ENCODE results near the gene SPDYA.
"Not testable (repeated sequence)": the region's sequence is repeated elsewhere in the genome, so short reads cannot be mapped to it uniquely, and the experiment has no call there.

Gene SPDYA

GRCh38 chr2:28810384-28811285 lies at the start of gene SPDYA:
Gene SPDYA (plus strand): TSS chr2:28810834. CDS start chr2:28816015, 5,181 bp downstream.
- DNase-seq = peak; percentile 83

DNA sequence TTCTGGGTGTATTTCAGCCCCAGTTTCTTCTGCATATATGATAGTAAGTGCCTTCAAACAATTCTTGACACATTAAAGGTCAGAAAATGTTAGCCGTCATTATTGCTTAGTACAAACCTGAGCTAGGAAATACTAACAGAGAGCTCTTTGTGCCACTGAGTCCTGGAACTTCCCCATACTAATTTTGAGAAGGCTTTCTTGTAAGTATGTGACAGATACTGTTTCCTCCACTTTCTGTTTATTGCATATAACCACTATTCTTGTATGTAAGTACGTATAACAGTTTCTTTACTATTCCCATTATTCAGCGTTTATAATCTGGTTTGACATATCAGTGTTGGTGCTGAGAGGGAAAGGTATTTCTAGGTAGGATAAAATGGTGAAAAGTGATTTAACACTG lies 49.2 kb upstream of the SPDYA start:
- DNase-seq = no peak

GRCh38 chr2:28764909-28765711 lies 45.5 kb upstream of the SPDYA start:
- DNase-seq = no peak

DNA sequence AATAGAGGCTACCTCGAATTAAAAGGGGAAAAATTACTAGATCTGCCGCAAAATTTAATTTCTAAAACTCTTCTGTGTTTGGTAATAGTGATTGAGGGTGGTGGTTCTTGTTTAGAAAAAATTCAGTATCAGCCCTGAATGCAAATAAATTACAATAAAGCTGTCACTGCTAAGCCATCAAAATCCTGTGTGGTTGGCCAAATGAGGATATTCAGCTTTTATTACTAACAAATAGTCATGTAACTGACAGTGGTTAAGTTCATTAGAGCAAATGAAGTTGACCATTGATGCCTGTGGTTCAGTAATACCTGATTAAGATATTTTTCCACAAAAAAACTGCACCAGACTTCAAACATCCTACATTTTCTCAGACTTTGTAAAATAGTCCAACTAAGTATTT lies 44.6 kb upstream of the SPDYA start:
- DNase-seq = no peak

GRCh38 chr2:28767337-28767736 lies 43.3 kb upstream of the SPDYA start:
- DNase-seq = no peak

- no peak for DNase-seq
Observed at GRCh38 chr2:28768422-28768821, 42.2 kb upstream of the SPDYA start.

DNA sequence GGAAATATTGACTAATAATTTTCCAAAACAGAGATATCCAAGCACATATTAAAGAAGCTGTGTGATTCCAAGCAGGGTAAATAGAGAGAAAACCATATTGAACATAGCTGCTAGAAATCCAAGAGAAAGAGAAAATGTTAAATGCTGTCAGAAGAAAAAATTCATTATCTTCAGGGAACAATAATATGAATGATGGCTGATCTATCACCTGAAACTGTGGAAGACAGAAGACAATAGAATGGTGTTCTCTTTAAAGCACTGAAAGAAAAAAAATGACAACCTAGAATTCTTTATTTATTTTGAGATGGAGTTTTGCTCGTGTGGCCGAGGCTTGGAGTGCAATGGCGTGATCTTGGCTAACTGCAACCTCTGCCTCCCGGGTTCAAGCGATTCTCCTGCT lies 41.7 kb upstream of the SPDYA start:
- DNase-seq = no peak

GRCh38 chr2:28772351-28772750 lies 38.3 kb upstream of the SPDYA start:
- DNase-seq = no peak

DNA sequence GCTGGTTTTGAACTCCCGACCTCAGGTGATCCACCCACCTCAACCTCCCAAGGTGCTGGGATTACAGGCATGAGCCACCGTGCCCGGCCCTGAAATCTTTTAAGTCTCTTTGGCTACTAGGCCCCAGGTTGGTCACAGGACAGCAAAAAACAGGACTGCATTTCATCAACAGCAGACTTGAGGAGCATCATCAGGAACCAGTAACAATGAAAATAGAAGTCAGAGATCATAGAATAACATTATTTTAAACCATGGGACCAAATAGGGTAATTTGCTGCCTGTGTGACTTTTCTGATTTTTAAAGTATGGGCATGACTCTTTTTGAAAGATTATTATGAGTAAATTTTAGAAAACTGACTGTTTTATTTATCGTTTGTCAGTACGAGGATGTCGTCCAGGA lies 34.2 kb upstream of the SPDYA start:
- no peak for DNase-seq

GRCh38 chr2:28778392-28778791 lies 32.2 kb upstream of the SPDYA start:
- no peak for DNase-seq

DNA sequence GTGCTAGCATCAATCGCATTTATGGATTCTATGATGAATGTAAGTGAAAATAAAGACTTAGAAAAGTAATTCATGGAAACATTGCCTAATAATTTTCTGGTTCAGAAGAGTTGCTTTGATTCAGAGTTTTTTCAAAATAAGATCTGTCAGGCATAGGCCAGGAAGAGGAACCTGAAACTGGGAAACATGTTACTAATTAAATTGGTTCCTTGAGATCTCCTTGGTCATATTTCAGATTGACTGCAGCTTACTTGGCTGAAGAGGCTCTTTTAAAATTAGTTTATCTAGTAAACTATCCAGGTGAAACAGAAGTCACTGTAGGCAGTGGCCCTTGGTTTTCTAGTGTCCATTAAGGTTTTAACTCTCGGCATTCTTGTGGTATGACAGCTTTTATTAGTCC lies 31.6 kb upstream of the SPDYA start:
- DNase-seq = no peak

GRCh38 chr2:28780496-28780895 lies 30.1 kb upstream of the SPDYA start:
- no peak for DNase-seq

GRCh38 chr2:28782423-28782822 lies 28.2 kb upstream of the SPDYA start:
- DNase-seq = no peak

GRCh38 chr2:28784570-28784969 lies 26.1 kb upstream of the SPDYA start:
- not testable (repeated sequence) for DNase-seq

DNA sequence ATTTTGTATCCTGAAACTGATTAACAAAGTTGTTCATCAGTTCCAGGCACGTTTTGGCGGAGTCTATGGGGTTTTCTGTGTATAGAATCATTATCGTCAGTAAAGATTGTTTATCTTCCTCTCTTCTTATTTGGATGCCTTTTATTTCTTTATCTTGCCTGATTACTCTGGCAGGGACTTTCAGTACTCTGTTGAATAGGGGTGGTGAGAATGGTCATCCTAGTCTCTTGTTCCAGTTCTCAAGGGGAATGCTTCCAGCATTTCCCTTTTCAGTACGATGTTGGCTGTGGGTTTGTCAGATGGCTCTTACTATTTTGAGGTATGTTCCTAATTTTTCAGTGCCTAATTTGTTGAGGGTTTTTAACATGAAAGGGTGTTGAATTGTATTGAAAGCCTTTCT lies 14.0 kb upstream of the SPDYA start:
- DNase-seq = no peak

DNA sequence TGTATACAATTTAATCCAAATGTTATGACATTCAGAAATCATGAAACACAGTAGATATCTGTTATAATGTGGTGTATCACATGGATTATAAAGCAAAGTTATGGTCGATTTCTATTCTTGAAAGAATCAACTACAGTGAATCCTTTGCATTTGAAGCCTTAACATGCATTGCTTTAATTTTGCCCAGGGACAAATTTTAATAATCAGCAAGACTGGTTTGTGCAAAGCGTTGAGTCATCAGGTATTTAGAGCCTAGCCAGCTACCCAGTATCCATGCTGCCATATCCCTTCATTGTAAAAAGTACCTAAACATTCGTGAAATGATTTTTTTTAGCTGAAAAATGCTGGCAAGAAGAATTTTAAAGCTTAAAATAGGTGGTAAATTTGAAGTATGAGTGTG lies 8.9 kb upstream of the SPDYA start:
- DNase-seq = no peak

DNA sequence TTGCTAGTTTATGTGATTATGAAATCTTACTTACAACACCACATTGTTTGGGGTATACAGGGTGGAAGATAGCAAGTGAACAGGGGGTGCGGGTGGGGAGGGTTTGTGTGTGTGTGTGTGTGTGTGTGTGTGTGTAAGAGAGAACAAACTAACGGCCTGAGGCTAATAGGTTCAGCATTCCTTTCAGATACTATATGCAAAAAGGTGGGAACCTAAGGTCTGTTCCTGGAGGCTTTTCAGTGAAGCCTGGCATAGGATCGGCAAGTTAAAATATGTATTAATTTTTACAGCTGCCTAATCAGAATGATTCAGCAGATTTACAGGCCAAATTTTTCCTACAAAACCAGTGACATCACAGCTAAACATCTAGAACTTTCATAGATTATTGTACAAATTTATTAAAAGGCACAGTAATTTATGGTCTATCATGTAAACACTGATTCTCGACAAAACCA lies 7.6 kb upstream of the SPDYA start:
- DNase-seq = no peak

DNA sequence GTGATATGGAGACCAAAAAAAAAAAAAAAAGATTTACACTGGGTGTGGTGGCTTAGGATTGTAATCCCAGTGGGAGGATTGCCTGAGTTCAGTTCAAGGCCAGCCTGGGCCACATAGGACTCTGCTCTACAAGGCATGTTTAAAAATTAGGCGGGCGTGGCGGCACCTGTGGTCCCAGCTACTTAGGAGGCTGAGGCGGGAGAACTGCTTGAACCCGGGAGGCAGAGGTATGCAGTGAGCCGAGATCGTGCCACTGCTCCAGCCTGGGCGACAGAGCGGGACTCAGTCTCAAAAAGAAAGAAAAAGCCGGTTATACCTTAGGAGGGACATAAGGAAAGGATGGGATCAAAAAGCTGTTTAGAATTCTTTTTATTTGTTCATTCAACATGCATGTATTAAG lies 707 bp upstream of the SPDYA start:
- no peak for DNase-seq

GRCh38 chr2:28818053-28818452 lies 7.4 kb downstream of the SPDYA start:
- DNase-seq = no peak

DNA sequence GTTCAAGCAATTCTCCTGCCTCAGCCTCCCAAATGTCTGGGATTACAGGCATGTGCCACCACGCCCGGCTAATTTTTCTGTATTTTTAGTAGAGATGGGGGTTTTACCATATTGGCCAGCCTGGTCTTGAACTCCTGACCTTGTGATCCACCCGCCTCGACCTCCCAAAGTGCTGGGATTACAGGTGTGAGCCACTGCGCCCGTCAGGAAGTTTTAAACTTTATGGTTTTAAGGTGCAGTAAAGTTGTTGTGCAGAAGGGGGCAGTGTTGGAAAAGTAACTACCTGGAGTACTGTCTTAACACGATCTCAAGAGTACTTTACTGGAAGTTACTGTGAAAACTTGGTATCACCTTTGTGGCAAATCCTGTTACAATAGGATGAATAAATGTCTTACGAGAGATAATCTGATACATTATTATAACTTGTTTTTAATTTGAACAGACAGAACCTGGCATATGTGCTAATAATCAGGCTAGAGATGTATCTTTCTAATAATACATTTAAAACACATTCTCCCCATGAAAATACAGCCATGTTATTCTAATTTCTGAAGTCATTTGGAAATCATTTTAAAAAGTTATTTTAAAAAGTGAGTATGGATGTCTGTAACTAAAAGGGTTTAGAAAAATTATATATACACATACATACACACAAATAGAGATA lies 10.8 kb downstream of the SPDYA start:
- DNase-seq = peak; percentile 82

DNA sequence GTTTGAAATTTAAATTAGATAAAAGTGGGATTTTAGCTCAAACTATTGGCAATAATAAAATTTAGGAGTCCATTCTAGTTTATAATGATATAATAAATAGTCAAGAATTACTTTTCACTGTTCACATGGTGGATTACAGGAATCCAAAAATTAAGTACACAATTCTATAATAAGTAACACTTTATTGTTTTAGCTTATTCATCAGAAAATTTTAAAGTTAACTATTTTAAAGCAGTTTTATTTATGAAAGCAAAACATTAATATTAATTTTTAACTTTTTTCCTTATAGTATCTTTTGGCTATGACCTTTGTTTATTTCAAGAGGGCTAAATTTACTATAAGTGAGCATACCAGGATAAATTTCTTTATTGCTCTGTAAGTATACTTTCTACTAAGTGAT lies 11.4 kb downstream of the SPDYA start:
- no peak for DNase-seq

GRCh38 chr2:28824207-28824606 lies 13.6 kb downstream of the SPDYA start:
- no peak for DNase-seq

- no peak for DNase-seq
Observed at GRCh38 chr2:28824870-28825269, 14.2 kb downstream of the SPDYA start.

DNA sequence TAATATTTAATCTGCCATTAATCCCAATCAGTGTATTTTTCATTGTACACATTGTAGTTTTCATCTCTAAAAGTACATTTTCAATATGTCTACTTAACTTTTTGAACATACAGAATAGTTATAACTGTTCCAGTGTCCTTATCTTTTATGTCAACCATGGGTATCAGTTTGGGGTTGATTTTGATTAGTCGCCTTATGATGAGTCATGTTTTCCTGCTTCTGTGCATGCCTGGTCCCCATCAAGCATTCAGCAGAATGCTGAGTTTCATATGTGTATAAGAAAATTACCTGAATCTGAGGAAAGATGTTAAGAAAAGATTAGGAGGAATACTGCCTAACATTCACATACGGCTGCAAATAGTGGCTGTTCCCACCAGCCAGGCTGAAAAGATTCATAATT lies 17.7 kb downstream of the SPDYA start:
- DNase-seq = no peak

All from CD4-positive, alpha-beta T cell treated with Interleukin-17A for 1 hour (primary cell).